HEK293 (cell line): ENCODE results near the gene NUCB1.
A peak's percentile ranks its signal among the peaks of the same experiment; 100 is the strongest.

Source experiments
- CTCF ChIA-PET: fragments of 350-600 bp; formaldehyde crosslinking; extraction: SDS; loops from one replicate; lab custom pipeline; 2021; ENCODE audit warnings: antibody characterized with exemption; lab: Yijun Ruan, JAX
- POLR2A ChIA-PET: fragments of 300-600 bp; formaldehyde crosslinking; extraction: SDS; loops from one replicate; lab custom pipeline; 2020; ENCODE audit warnings: antibody characterized with exemption, inconsistent platforms; lab: Yijun Ruan, JAX
- H3K27ac ChIP-seq: fragments of 200-500 bp; sonication (Bioruptor generic); 2 replicates; pipeline ENCODE4 v1.5.1; 2014; ENCODE audit warnings: low read depth, low read length, control low read depth, inconsistent platforms; ENCODE audit errors: extremely low read depth
- H3K36me3 ChIP-seq, 2 experiments: fragments of 200-500 bp in 1 of 2; sonication (Bioruptor generic) in 1 of 2; 1 replicate in 1 of 2; 2 replicates in 1 of 2; pipeline ENCODE4 v1.5.1; 2014 to 2017; ENCODE audit warnings: inconsistent platforms in 2 of 2, low read length in 2 of 2; ENCODE audit not compliant: control insufficient read depth in 2 of 2, insufficient read depth in 1 of 2
- H3K4me1 ChIP-seq: fragments of 200-500 bp; sonication (Bioruptor generic); 2 replicates; pipeline ENCODE4 v1.5.1; 2014; ENCODE audit warnings: mild to moderate bottlenecking, low read length, inconsistent platforms; ENCODE audit not compliant: control insufficient read depth, insufficient read depth
- H3K4me3 ChIP-seq: 2 replicates; pipeline ENCODE4 v1.5.1; 2011; ENCODE audit warnings: low read depth, mild to moderate bottlenecking, control low read depth, low read length, moderate library complexity
- H3K9me3 ChIP-seq: fragments of 200-500 bp; sonication (Bioruptor generic); 2 replicates; pipeline ENCODE4 v1.5.1; 2014; ENCODE audit warnings: low read depth, low read length, inconsistent platforms; ENCODE audit not compliant: control insufficient read depth, insufficient read depth
- BCL11A ChIP-seq: fragments of 450-650 bp; formaldehyde crosslinking; IDR thresholded peaks from 2 replicates; pipeline ENCODE4 v1.5.1; 2016; ENCODE audit warnings: low read depth, missing biosample characterization, missing genetic modification characterization
- FEZF1 ChIP-seq: fragments of 450-650 bp; formaldehyde crosslinking; IDR thresholded peaks from 2 replicates; pipeline ENCODE4 v1.5.1; 2016; ENCODE audit warnings: missing biosample characterization, missing genetic modification characterization
- IKZF3 ChIP-seq: fragments of 450-650 bp; IDR thresholded peaks from 2 replicates; pipeline ENCODE4 v1.5.0; 2018; ENCODE audit warnings: missing biosample characterization, mild to moderate bottlenecking, missing genetic modification characterization, moderate library complexity
- MEIS1 ChIP-seq: sonication (generic); formaldehyde crosslinking; IDR thresholded peaks from 2 replicates; pipeline ENCODE4 v1.8.1; 2022; ENCODE audit warnings: missing genetic modification reagents, mild to moderate bottlenecking, borderline replicate concordance
- OVOL3 ChIP-seq: fragments of 450-650 bp; formaldehyde crosslinking; IDR thresholded peaks from 2 replicates; pipeline ENCODE4 v1.5.1; 2016; ENCODE audit warnings: missing biosample characterization, missing genetic modification characterization
- PRDM1 ChIP-seq: fragments of 450-650 bp; formaldehyde crosslinking; IDR thresholded peaks from 2 replicates; pipeline ENCODE4; 2016; ENCODE audit warnings: missing biosample characterization, missing genetic modification characterization
- TCF7L2 ChIP-seq: IDR thresholded peaks from 2 replicates; pipeline ENCODE4 v1.6.1; 2011; ENCODE audit warnings: low read depth, mild to moderate bottlenecking, inconsistent platforms, low read length, moderate library complexity, borderline replicate concordance
- ZBTB20 ChIP-seq: fragments of 450-650 bp; formaldehyde crosslinking; IDR thresholded peaks from 2 replicates; pipeline ENCODE4 v1.5.1; 2016; ENCODE audit warnings: missing biosample characterization, missing genetic modification characterization
- ZBTB7A ChIP-seq: fragments of 450-650 bp; formaldehyde crosslinking; IDR thresholded peaks from 2 replicates; pipeline ENCODE4 v1.5.1; 2016; ENCODE audit warnings: low read depth, missing biosample characterization, missing genetic modification characterization
- ZNF133 ChIP-seq: fragments of 450-650 bp; formaldehyde crosslinking; IDR thresholded peaks from 2 replicates; pipeline ENCODE4 v1.5.1; 2016; ENCODE audit warnings: missing biosample characterization, missing genetic modification characterization
- ZNF146 ChIP-seq: fragments of 450-650 bp; formaldehyde crosslinking; IDR thresholded peaks from 2 replicates; pipeline ENCODE4 v1.5.1; 2016; ENCODE audit warnings: missing biosample characterization, missing genetic modification characterization
- ZNF157 ChIP-seq: fragments of 450-650 bp; formaldehyde crosslinking; IDR thresholded peaks from 2 replicates; pipeline ENCODE4 v1.5.1; 2016; ENCODE audit warnings: missing biosample characterization, missing genetic modification characterization
- ZNF16 ChIP-seq: fragments of 450-650 bp; formaldehyde crosslinking; IDR thresholded peaks from 2 replicates; pipeline ENCODE4 v1.5.1; 2016; ENCODE audit warnings: low read depth, missing biosample characterization, missing genetic modification characterization
- ZNF19 ChIP-seq: fragments of 450-650 bp; formaldehyde crosslinking; IDR thresholded peaks from 2 replicates; pipeline ENCODE4; 2016; ENCODE audit warnings: missing biosample characterization, missing genetic modification characterization, low read depth
- ZNF292 ChIP-seq: fragments of 450-650 bp; formaldehyde crosslinking; IDR thresholded peaks from 2 replicates; pipeline ENCODE4 v1.5.1; 2016; ENCODE audit warnings: low read depth, missing biosample characterization, missing genetic modification characterization, borderline replicate concordance
- ZNF366 ChIP-seq: fragments of 450-650 bp; formaldehyde crosslinking; conservative IDR thresholded peaks from 2 replicates; pipeline ENCODE4 v1.5.1; 2016; ENCODE audit warnings: missing biosample characterization, missing genetic modification characterization
- ZNF394 ChIP-seq: fragments of 450-650 bp; formaldehyde crosslinking; IDR thresholded peaks from 2 replicates; pipeline ENCODE4 v1.5.1; 2016; ENCODE audit warnings: missing biosample characterization, missing genetic modification characterization, mild to moderate bottlenecking, moderate library complexity, borderline replicate concordance
- ZNF555 ChIP-seq: fragments of 450-650 bp; formaldehyde crosslinking; conservative IDR thresholded peaks from 2 replicates; pipeline ENCODE4 v1.5.1; 2017; ENCODE audit warnings: missing biosample characterization, mild to moderate bottlenecking, missing genetic modification characterization, inconsistent platforms
- ZNF558 ChIP-seq: fragments of 450-650 bp; formaldehyde crosslinking; IDR thresholded peaks from 2 replicates; pipeline ENCODE4 v1.5.1; 2016; ENCODE audit warnings: missing biosample characterization, missing genetic modification characterization
- ZNF610 ChIP-seq: fragments of 450-650 bp; formaldehyde crosslinking; IDR thresholded peaks from 2 replicates; pipeline ENCODE4 v1.5.1; 2016; ENCODE audit warnings: missing biosample characterization, missing genetic modification characterization, borderline replicate concordance
- ZNF76 ChIP-seq: fragments of 450-650 bp; formaldehyde crosslinking; IDR thresholded peaks from 2 replicates; pipeline ENCODE4; 2016; ENCODE audit warnings: low read depth, missing biosample characterization, missing genetic modification characterization, borderline replicate concordance
- ZSCAN16 ChIP-seq: fragments of 450-650 bp; formaldehyde crosslinking; IDR thresholded peaks from 2 replicates; pipeline ENCODE4 v1.5.1; 2016; ENCODE audit warnings: missing biosample characterization, missing genetic modification characterization
- TF ChIP-seq, protein P1 (sequence below): fragments of 450-650 bp; formaldehyde crosslinking; IDR thresholded peaks from 2 replicates; pipeline ENCODE4 v1.5.1; 2016; ENCODE audit warnings: missing biosample characterization, missing genetic modification characterization
- TF ChIP-seq, protein P2 (sequence below): fragments of 450-650 bp; formaldehyde crosslinking; IDR thresholded peaks from 2 replicates; pipeline ENCODE4 v1.5.1; 2016; ENCODE audit warnings: missing biosample characterization, missing genetic modification characterization
- TF ChIP-seq, protein P3 (sequence below): fragments of 450-650 bp; formaldehyde crosslinking; IDR thresholded peaks from 2 replicates; pipeline ENCODE4 v1.5.1; 2016; ENCODE audit warnings: missing biosample characterization, missing genetic modification characterization
- TF ChIP-seq, protein P4 (sequence below): fragments of 450-650 bp; formaldehyde crosslinking; IDR thresholded peaks from 2 replicates; pipeline ENCODE4 v1.5.1; 2016; ENCODE audit warnings: missing biosample characterization, missing genetic modification characterization, borderline replicate concordance

NUCB1 gene

DNA sequence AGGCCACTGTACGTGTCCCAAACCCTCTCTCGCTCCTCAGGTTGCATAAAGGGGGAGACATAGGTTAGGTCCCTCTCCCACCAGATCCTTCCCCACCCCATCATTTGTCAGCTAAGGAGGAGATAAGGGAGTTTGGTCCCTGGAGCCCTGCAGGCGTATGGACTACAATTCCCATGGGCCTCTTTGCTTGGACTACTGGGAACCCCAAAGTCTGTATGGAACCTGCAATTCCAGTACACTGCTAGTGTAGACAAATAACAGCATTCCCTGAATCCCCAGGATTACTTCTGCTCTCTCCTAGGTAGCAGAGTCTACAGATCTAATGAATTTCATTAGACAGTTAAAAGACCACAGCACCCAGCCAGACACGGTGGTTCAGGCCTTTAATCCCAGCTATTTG, 47.8 kb upstream of the NUCB1 start:
- Histone ChIP-seq H3K36me3 (no peaks in the 10 kb centered on the region), H3K9me3 (no peaks in the 10 kb centered on the region), H3K4me3 (no peak overlapping the region), H3K4me1 (no peaks in the 10 kb centered on the region; the same call in 1 of the 2 replicates), H3K27ac (no peak overlapping the region)
- TF ChIP-seq ZNF19 (no peak), ZSCAN16 (tag by site-specific recombination) (no peak), IKZF3 (tag by site-specific recombination) (no peak), ZNF16 (tag by site-specific recombination) (no peak), ZBTB7A (tag by site-specific recombination) (no peak), ZBTB20 (tag by site-specific recombination) (peak; percentile 78), ZNF146 (tag by site-specific recombination) (no peak), ZNF76 (tag by site-specific recombination) (peak; percentile 62)
- ChIA-PET POLR2A (interaction anchor here (2.5 kb wide), 1 partner anchor 20 kb away, joined by 13 read pairs; the partner anchor contains the start of gene PPP1R15A), CTCF (interaction anchor here (1.0 to 4.3 kb wide), 4 partner anchors 10 to 118 kb away, joined by 3 to 37 read pairs (median 4); no protein-coding TSS in a partner anchor)

DNA sequence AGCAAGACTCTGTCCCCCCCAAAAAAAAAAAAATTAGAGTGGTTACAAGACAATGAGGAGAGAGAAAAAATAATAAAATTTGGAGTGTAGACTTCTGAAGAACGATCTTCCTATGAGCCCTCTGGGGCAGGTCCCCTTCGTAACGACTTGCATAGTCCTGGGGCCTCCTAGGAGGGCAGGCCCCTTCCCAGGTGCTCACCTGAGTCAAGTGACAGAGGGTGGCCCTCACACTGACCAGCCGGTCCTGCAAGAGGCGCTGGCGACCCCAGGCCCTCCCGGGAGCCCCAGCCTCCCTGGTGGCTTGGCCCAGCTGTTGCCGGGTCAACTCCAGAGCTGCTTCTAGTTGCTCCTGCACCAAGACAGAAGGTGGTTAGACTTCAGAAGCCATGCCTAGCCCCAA, 46.6 kb upstream of the NUCB1 start:
- Histone ChIP-seq H3K4me3 (no peak overlapping the region), H3K9me3 (no peaks in the 10 kb centered on the region), H3K27ac (no peak overlapping the region), H3K36me3 (no peaks in the 10 kb centered on the region), H3K4me1 (no peaks in the 10 kb centered on the region; the same call in 1 of the 2 replicates)
- ChIA-PET POLR2A (interaction anchor here (2.5 kb wide), 1 partner anchor 19 kb away, joined by 13 read pairs; the partner anchor contains the start of gene PPP1R15A), CTCF (interaction anchor here (0.6 to 4.3 kb wide), 4 partner anchors 9 to 63 kb away, joined by 3 to 37 read pairs (median 4); no protein-coding TSS in a partner anchor)
- TF ChIP-seq, protein P1, sequence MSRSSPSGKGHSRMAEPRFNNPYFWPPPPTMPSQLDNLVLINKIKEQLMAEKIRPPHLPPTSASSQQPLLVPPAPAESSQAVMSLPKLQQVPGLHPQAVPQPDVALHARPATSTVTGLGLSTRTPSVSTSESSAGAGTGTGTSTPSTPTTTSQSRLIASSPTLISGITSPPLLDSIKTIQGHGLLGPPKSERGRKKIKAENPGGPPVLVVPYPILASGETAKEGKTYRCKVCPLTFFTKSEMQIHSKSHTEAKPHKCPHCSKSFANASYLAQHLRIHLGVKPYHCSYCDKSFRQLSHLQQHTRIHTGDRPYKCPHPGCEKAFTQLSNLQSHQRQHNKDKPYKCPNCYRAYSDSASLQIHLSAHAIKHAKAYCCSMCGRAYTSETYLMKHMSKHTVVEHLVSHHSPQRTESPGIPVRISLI, result no peak
- no peak for TF ChIP-seq ZNF558 (tag by site-specific recombination)
- TF ChIP-seq ZNF555 (tag by site-specific recombination), result no peak
- no peak for TF ChIP-seq ZNF366
- no peak for TF ChIP-seq ZNF157
- TF ChIP-seq PRDM1, result no peak
- TF ChIP-seq ZBTB20 (tag by site-specific recombination), result no peak
- TF ChIP-seq, protein P2, sequence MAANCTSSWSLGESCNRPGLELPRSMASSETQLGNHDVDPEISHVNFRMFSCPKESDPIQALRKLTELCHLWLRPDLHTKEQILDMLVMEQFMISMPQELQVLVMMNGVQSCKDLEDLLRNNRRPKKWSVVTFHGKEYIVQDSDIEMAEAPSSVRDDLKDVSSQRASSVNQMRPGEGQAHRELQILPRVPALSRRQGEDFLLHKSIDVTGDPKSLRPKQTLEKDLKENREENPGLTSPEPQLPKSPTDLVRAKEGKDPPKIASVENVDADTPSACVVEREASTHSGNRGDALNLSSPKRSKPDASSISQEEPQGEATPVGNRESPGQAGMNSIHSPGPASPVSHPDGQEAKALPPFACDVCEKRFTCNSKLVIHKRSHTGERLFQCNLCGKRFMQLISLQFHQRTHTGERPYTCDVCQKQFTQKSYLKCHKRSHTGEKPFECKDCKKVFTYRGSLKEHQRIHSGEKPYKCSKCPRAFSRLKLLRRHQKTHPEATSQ (tag by site-specific recombination), result no peak
- no peak for TF ChIP-seq ZNF292 (tag by site-specific recombination)
- TF ChIP-seq MEIS1 (CRISPR knock-in tag), result no peak
- no peak for TF ChIP-seq TCF7L2
- TF ChIP-seq FEZF1 (tag by site-specific recombination), result no peak
- no peak for TF ChIP-seq BCL11A (tag by site-specific recombination)

DNA sequence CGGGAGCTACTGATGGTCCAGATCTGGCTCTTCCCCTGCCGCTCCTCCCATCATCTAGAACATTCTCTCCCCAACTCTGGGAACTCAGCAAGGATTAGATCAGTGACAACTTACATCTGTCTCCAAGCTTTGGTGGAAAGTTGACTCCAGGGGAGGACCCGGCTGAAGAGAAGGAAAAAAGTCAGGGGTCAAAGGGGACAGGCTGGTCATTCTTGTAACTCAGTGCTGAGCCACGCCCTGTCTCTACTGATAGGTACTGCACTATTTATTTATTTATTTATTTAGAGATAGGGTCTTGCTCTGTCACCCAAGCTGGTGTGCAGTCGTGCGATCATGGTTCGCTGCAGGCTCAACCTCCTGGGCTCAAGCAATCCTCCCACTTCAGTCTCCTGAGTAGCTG, 46.0 kb upstream of the NUCB1 start:
- H3K27ac ChIP-seq, result no peak overlapping the region
- no peaks in the 10 kb centered on the region for H3K36me3 ChIP-seq
- no peaks in the 10 kb centered on the region; the same call in 1 of the 2 replicates for H3K4me1 ChIP-seq
- ChIA-PET CTCF (interaction anchor here (0.5 to 4.3 kb wide), 5 partner anchors 9 to 59 kb away, joined by 3 to 37 read pairs (median 3); no protein-coding TSS in a partner anchor), POLR2A (no interaction called here)
- H3K4me3 ChIP-seq, result no peak overlapping the region
- no peaks in the 10 kb centered on the region for H3K9me3 ChIP-seq
- TF ChIP-seq ZNF133 (no peak), ZNF394 (tag by site-specific recombination) (no peak), OVOL3 (tag by site-specific recombination) (no peak), ZNF610 (tag by site-specific recombination) (no peak)
- TF ChIP-seq, protein P3, sequence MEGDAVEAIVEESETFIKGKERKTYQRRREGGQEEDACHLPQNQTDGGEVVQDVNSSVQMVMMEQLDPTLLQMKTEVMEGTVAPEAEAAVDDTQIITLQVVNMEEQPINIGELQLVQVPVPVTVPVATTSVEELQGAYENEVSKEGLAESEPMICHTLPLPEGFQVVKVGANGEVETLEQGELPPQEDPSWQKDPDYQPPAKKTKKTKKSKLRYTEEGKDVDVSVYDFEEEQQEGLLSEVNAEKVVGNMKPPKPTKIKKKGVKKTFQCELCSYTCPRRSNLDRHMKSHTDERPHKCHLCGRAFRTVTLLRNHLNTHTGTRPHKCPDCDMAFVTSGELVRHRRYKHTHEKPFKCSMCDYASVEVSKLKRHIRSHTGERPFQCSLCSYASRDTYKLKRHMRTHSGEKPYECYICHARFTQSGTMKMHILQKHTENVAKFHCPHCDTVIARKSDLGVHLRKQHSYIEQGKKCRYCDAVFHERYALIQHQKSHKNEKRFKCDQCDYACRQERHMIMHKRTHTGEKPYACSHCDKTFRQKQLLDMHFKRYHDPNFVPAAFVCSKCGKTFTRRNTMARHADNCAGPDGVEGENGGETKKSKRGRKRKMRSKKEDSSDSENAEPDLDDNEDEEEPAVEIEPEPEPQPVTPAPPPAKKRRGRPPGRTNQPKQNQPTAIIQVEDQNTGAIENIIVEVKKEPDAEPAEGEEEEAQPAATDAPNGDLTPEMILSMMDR (tag by site-specific recombination), result no peak
- TF ChIP-seq, protein P4, sequence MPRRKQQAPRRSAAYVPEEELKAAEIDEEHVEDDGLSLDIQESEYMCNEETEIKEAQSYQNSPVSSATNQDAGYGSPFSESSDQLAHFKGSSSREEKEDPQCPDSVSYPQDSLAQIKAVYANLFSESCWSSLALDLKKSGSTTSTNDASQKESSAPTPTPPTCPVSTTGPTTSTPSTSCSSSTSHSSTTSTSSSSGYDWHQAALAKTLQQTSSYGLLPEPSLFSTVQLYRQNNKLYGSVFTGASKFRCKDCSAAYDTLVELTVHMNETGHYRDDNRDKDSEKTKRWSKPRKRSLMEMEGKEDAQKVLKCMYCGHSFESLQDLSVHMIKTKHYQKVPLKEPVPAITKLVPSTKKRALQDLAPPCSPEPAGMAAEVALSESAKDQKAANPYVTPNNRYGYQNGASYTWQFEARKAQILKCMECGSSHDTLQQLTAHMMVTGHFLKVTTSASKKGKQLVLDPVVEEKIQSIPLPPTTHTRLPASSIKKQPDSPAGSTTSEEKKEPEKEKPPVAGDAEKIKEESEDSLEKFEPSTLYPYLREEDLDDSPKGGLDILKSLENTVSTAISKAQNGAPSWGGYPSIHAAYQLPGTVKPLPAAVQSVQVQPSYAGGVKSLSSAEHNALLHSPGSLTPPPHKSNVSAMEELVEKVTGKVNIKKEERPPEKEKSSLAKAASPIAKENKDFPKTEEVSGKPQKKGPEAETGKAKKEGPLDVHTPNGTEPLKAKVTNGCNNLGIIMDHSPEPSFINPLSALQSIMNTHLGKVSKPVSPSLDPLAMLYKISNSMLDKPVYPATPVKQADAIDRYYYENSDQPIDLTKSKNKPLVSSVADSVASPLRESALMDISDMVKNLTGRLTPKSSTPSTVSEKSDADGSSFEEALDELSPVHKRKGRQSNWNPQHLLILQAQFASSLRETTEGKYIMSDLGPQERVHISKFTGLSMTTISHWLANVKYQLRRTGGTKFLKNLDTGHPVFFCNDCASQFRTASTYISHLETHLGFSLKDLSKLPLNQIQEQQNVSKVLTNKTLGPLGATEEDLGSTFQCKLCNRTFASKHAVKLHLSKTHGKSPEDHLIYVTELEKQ (tag by site-specific recombination), result no peak
